Colonic mucosa (tissue), 4 donors: Measurements from ENCODE around the gene PLEK. TPM values are rescaled to one million over a fixed set of nuclear protein-coding genes. Genes with fewer than 3 reads are reported as not detected.

Source experiments
- DNase-seq: peaks from one replicate; pipeline ENCODE4 v3.0.0-alpha.2; 2020
- H3K27ac ChIP-seq: fragments of 200-600 bp; one replicate; pipeline ENCODE4 v1.8.0; 2021
- H3K27me3 ChIP-seq: fragments of 200-600 bp; one replicate; pipeline ENCODE4 v1.8.0; 2021
- H3K36me3 ChIP-seq: fragments of 200-600 bp; one replicate; pipeline ENCODE4 v1.8.0; 2021
- H3K4me1 ChIP-seq: fragments of 200-600 bp; one replicate; pipeline ENCODE4 v1.8.0; 2021; ENCODE audit warnings: mild to moderate bottlenecking
- H3K4me3 ChIP-seq: fragments of 200-600 bp; one replicate; pipeline ENCODE4 v1.8.0; 2021
- H3K9ac ChIP-seq, 2 donors: one replicate each; pipeline ENCODE4 v1.7.0; 2013; ENCODE audit warnings: control low read depth in 2 of 2, low read depth in 2 of 2, low read length in 2 of 2
- H3K9me3 ChIP-seq: fragments of 200-600 bp; one replicate; pipeline ENCODE4 v1.8.0; 2021
- CTCF ChIP-seq: fragments of 200-600 bp; IDR thresholded peaks from one replicate; pipeline ENCODE4 v1.8.0; 2022; ENCODE audit warnings: antibody characterized with exemption, mild to moderate bottlenecking
- intact Hi-C: fragments of 100-400 bp; cut with DNase I; formaldehyde crosslinking; loops from one replicate; pipeline ENCODE4 v1.14.1; 2022
- total RNA-seq, 2 donors: library from RNA; stranded (reverse); fragmentation: NEBNext Ultra II Directional in 1 of 2; extraction: Animal tissue kit (Norgen Biotek cat#: 25700) in 1 of 2; gene quantifications; one replicate each; pipeline ENCODE4 v1.2.1, GENCODE V29; 2021
- donor health status: healthy.
- donor health status: DM: no; HTN: no; CAD: no.
- donor health status: DM: no; HTN: no; CAD: no.

PLEK gene
- total RNA-seq, 2 donors from 2014 or later = 2.6 to 5.1 TPM

- intact Hi-C loops = no loop called here
- H3K9me3 ChIP-seq = no peaks in the 10 kb centered on the region
- H3K4me3 ChIP-seq = no peak overlapping the region
- no peak overlapping the region for H3K9ac ChIP-seq
- H3K36me3 ChIP-seq = no peaks in the 10 kb centered on the region
- no peaks in the 10 kb centered on the region for H3K4me1 ChIP-seq
- no peak overlapping the region for H3K27ac ChIP-seq
- TF ChIP-seq CTCF = no peak
- no peaks in the 10 kb centered on the region for H3K27me3 ChIP-seq
- DNase-seq = no peak
Measured at GRCh38 chr2:68417926-68418325, 52.8 kb downstream of the PLEK start.

GRCh38 chr2:68418419-68418818 is 53.3 kb downstream of the PLEK start:
- Histone ChIP-seq H3K9me3 (no peaks in the 10 kb centered on the region), H3K27me3 (no peaks in the 10 kb centered on the region), H3K27ac (no peak overlapping the region), H3K36me3 (no peaks in the 10 kb centered on the region), H3K4me3 (no peak overlapping the region), H3K9ac (no peak overlapping the region), H3K4me1 (no peaks in the 10 kb centered on the region)
- no peak for DNase-seq
- intact Hi-C loops = no loop called here
- no peak for TF ChIP-seq CTCF

- intact Hi-C loops = no loop called here
- no peak for TF ChIP-seq CTCF
- H3K9ac ChIP-seq = no peak overlapping the region
- H3K4me1 ChIP-seq = no peaks in the 10 kb centered on the region
- H3K27ac ChIP-seq = no peak overlapping the region
- no peak for DNase-seq
- no peaks in the 10 kb centered on the region for H3K36me3 ChIP-seq
- no peaks in the 10 kb centered on the region for H3K9me3 ChIP-seq
- no peaks in the 10 kb centered on the region for H3K27me3 ChIP-seq
- no peak overlapping the region for H3K4me3 ChIP-seq
Measured at GRCh38 chr2:68418855-68419254, 53.8 kb downstream of the PLEK start.

- H3K9ac ChIP-seq = no peak overlapping the region
- DNase-seq = no peak
- no peaks in the 10 kb centered on the region for H3K4me1 ChIP-seq
- H3K36me3 ChIP-seq = no peaks in the 10 kb centered on the region
- H3K9me3 ChIP-seq = no peaks in the 10 kb centered on the region
- H3K4me3 ChIP-seq = no peak overlapping the region
- no peaks in the 10 kb centered on the region for H3K27me3 ChIP-seq
- intact Hi-C loops = no loop called here
- no peak for TF ChIP-seq CTCF
- H3K27ac ChIP-seq = no peak overlapping the region
Measured at GRCh38 chr2:68420254-68420910, 55.3 kb downstream of the PLEK start.

- no peak overlapping the region for H3K9ac ChIP-seq
- H3K4me3 ChIP-seq = no peak overlapping the region
- H3K27ac ChIP-seq = no peak overlapping the region
- H3K36me3 ChIP-seq = no peaks in the 10 kb centered on the region
- H3K4me1 ChIP-seq = no peaks in the 10 kb centered on the region
- no peaks in the 10 kb centered on the region for H3K9me3 ChIP-seq
- no peak for DNase-seq
- TF ChIP-seq CTCF = no peak
- intact Hi-C loops = no loop called here
- no peaks in the 10 kb centered on the region for H3K27me3 ChIP-seq
Measured at GRCh38 chr2:68423966-68424650, 59.0 kb downstream of the PLEK start.
